GM21423 (cell line): Measurements from ENCODE around the gene NRN1.
"Not testable (repeated sequence)": the region's sequence is repeated elsewhere in the genome, so short reads cannot be mapped to it uniquely, and the experiment has no call there.

Source experiments
- ATAC-seq: cut with Tn5 transposase; IDR thresholded peaks from one replicate; pipeline ENCODE4 v1.9.1; 2021; ENCODE audit warnings: mild to moderate bottlenecking, moderate library complexity; ENCODE audit not compliant: unreplicated experiment

The NRN1 gene

GRCh38 chr6:5984150-5985089, 22.3 kb downstream of the NRN1 start:
- ATAC-seq = no peak

GRCh38 chr6:5981126-5982026, 25.3 kb downstream of the NRN1 start:
- no peak for ATAC-seq

- ATAC-seq = no peak
These were observed 26.9 kb downstream of the NRN1 start for GRCh38 chr6:5979650-5980420.

- ATAC-seq = no peak
These were observed 29.9 kb downstream of the NRN1 start for GRCh38 chr6:5976811-5977210.

GRCh38 chr6:5968817-5969734, 37.6 kb downstream of the NRN1 start:
- no peak for ATAC-seq

GRCh38 chr6:5968036-5968435, 38.7 kb downstream of the NRN1 start:
- not testable (repeated sequence) for ATAC-seq

GRCh38 chr6:5967594-5967993, 39.1 kb downstream of the NRN1 start:
- ATAC-seq = no peak

- ATAC-seq = no peak
These were observed 43.9 kb downstream of the NRN1 start for GRCh38 chr6:5962794-5963193.

GRCh38 chr6:5961836-5962235, 44.9 kb downstream of the NRN1 start:
- ATAC-seq = no peak

- ATAC-seq = no peak
These were observed 46.3 kb downstream of the NRN1 start for GRCh38 chr6:5960456-5960855.

- ATAC-seq = no peak
These were observed 47.8 kb downstream of the NRN1 start for GRCh38 chr6:5958921-5959320.

GRCh38 chr6:5956939-5957338, 49.8 kb downstream of the NRN1 start:
- ATAC-seq = no peak

- ATAC-seq = no peak
These were observed 56.4 kb downstream of the NRN1 start for GRCh38 chr6:5950361-5950785.
